GM12874 (cell line): ENCODE measurements around the gene ZIM2.

Experiments used
- TF ChIP-seq, protein P1 (sequence below): IDR thresholded peaks from 2 replicates; pipeline ENCODE4 v1.5.1; 2011; ENCODE audit warnings: low read depth, mild to moderate bottlenecking, control low read depth, low read length, moderate library complexity; ENCODE audit not compliant: insufficient read depth

Gene ZIM2

DNA sequence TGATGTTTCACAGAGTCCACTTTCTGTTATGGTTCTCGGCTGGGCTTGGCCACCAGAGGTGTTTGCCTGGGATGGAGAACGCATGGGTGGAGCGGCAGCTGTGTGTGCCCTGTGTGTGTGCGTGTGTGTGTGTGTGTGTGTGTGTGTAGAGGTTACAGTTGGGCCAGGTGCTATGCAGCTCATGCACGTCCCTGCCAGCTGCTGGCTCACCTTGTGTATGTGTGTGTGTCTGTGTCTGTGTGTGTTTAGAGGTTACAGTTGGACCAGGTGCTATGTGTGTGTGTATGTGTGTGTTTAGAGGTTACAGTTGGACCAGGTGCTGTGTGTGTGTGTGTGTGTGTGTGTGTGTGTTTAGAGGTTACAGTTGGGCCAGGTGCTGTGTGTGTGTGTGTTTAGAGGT lies 33.0 kb upstream of the ZIM2 start:
- TF ChIP-seq, protein P1, sequence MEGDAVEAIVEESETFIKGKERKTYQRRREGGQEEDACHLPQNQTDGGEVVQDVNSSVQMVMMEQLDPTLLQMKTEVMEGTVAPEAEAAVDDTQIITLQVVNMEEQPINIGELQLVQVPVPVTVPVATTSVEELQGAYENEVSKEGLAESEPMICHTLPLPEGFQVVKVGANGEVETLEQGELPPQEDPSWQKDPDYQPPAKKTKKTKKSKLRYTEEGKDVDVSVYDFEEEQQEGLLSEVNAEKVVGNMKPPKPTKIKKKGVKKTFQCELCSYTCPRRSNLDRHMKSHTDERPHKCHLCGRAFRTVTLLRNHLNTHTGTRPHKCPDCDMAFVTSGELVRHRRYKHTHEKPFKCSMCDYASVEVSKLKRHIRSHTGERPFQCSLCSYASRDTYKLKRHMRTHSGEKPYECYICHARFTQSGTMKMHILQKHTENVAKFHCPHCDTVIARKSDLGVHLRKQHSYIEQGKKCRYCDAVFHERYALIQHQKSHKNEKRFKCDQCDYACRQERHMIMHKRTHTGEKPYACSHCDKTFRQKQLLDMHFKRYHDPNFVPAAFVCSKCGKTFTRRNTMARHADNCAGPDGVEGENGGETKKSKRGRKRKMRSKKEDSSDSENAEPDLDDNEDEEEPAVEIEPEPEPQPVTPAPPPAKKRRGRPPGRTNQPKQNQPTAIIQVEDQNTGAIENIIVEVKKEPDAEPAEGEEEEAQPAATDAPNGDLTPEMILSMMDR: no peak

DNA sequence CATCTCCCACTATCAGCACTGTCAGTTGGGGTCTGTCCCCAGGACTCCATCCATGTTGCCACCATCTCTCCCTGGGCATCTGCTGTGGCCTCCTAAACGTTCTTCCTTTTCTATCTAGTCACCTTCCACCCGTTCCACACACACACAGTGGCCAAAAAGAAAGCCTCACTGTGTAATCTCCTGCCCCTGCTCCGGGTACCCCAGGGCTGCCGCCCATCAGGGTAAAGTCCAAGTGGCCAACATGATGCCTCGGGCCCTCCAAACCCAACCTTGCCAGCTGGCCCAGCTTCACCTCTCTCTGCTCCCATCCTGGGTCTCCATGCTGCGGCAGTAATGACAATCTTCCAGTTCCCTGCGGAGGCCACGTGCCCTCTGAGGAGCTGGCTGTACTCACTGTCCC lies 29.4 kb upstream of the ZIM2 start:
- TF ChIP-seq, protein P1: no peak

DNA sequence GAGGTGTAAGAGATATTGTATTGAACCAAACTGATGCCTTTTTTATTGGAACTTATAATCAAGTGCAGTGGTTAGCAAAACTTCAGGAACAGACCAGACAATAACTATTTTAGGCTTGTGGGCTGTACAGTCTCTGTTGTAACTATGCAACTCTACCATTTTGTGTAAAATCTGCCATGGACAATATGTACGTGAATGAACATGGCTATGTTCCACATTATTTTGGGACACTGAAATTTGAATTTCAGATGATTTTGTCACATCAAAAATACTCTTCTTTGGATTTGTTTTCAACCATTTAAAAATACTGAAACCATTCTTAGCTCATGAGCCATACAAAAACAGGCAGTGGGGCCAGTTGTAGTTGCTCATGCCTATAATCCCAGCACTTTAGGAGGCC lies 27.9 kb upstream of the ZIM2 start:
- TF ChIP-seq, protein P1: no peak

DNA sequence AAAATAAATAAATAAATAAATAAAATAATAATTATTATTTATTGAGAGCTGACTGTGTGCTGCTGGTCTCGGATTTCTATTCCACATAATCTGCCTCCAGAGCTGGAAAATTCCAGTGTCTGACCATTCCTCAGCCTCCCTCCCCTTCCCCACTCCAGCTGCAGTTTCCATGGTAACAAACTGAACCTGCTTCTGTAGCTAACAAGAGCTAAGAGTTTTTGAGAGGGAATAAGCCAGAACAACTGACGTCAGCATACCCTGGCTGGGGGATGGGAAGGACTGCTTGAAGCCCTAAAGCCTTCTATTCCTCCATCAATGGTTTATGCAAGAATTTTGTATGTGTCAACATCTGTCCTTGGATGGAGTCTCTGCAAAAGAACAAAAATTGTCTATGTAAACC lies 26.0 kb upstream of the ZIM2 start:
- TF ChIP-seq, protein P1: no peak

DNA sequence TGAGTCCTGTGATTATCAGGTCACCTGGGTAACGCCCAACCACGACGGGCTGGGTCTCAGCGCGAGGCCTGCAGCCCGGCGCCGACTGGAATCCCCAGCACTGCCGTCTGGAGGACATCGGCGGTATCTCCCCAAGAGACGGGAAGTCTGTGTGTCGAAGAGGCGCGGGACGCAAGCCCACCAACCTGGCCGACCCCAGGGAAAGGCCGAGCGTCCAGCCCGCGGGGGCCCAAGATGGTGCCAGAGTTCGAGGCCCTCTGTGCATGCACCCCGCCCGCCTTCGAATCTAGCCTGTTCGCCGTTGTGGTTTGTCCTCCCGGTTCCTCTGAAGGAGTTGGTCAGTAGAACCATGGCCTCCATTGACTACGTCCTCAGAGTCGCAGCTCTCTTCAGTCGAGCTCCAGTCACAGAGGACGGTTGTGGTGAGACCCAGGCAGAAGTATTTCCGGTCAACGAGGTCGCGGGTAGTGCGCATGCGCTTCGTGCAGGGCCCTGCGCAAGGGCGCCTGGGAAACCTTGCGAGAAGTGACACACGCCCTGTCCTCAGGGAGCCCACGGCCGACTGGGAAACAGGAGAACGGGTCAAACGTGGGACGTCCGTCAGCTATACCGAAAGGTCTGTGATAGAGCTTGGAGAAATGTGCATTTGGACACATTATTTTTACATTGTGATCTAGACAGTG lies 24.1 kb upstream of the ZIM2 start:
- TF ChIP-seq, protein P1: no peak

DNA sequence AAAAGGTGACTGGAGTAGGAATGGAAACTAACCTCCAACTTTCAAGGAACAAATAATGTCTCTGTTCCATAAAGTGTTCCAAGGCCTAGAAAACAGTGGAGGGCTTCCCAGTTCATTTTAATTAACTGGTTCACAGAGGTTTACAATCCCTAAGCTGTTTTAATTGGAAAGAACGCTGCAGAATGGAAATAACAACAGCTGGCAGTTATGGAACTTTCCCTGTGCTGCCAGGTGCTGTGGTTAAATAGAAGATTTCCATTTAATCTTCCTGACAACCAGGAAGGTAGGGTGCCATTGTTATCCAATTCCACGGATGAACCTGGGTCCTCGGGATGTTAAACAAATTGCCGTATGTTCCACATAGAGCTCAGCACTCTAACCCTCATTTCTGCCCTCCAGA lies 22.2 kb upstream of the ZIM2 start:
- TF ChIP-seq, protein P1: no peak

DNA sequence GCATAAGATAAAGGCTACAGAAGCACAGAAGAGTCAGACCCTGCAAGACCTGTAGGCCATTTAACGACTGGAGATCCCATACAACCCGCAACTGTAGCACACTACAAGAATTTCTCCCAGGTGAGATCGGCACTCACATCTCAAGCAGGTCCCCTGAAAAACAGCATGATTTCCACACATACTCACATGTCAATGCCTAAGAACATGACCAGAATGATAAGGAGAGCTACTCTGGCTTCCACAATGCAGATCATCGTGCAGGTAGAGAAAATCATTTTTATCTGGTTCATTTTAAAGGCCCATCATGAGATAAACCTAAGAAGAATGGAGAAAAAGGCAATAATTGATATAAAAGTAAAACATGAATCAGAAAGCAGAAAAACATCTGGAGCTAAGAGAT lies 17.5 kb upstream of the ZIM2 start:
- TF ChIP-seq, protein P1: no peak

DNA sequence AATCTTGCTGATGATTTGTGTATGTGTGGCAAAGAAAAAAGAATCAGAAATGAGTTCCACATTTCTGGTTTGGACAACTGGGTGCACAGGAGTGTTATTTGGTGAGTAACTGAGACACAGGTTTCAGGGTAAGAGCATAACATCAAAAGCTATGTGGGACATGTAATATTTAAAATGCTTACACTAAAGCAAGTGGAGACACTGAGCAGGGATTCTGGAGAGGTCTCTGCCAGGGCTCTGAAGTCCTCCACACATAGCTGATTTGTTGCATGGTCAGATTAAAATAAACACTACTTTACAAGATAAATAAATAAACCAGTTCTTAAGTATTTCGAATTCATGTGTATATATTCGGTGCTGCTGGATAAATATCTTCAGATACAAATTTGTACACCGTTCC lies 16.3 kb upstream of the ZIM2 start:
- TF ChIP-seq, protein P1: no peak
